Upper lobe of left lung (tissue), 6 donors: ENCODE results near the gene RPGRIP1L. TPM values are rescaled to one million over a fixed set of nuclear protein-coding genes. Genes with fewer than 3 reads are reported as not detected.

Experiments used
- ATAC-seq, 2 donors: fragments of 200-7000 bp; cut with Tn5 transposase; one replicate each; pipeline ENCODE4 v1.9.1; 2022; ENCODE audit warnings: mild to moderate bottlenecking in 2 of 2, moderate library complexity in 2 of 2; ENCODE audit not compliant: low FRiP score in 2 of 2
- DNase-seq, 2 donors: peaks; one replicate each; pipeline ENCODE4 v3.0.0-alpha.2; 2019 to 2020
- H3K27ac ChIP-seq, 4 donors: fragments of 200-600 bp; sonication (generic); one replicate each; pipeline ENCODE4 v1.5.1; 2016 to 2019
- H3K27me3 ChIP-seq, 4 donors: fragments of 200-600 bp; sonication (generic); one replicate each; pipeline ENCODE4 v1.5.1; 2017 to 2019
- H3K36me3 ChIP-seq, 4 donors: fragments of 200-600 bp; sonication (generic); one replicate each; pipeline ENCODE4 v1.5.1; 2016 to 2019
- H3K4me1 ChIP-seq, 4 donors: fragments of 200-600 bp; sonication (generic); one replicate each; pipeline ENCODE4 v1.5.1; 2018 to 2019
- H3K4me3 ChIP-seq, 4 donors: fragments of 200-600 bp; sonication (generic); one replicate each; pipeline ENCODE4 v1.5.1; 2017 to 2019; ENCODE audit warnings: mild to moderate bottlenecking in 2 of 4, moderate library complexity in 1 of 4
- H3K9me3 ChIP-seq, 4 donors: fragments of 200-600 bp; sonication (generic); one replicate each; pipeline ENCODE4 v1.5.1; 2018 to 2019
- CTCF ChIP-seq, 6 experiments: fragments of 450-650 bp in 4 of 6; fragments of 200-600 bp in 2 of 6; sonication (generic) in 2 of 6; IDR thresholded peaks; one replicate each; pipeline ENCODE4 v1.5.1; 2016 to 2019; ENCODE audit warnings: antibody characterized with exemption in 6 of 6
- EP300 ChIP-seq, 4 donors: sonication (generic); formaldehyde crosslinking; IDR thresholded peaks; one replicate each; pipeline ENCODE4 v1.5.1; 2017; ENCODE audit warnings: antibody characterized with exemption in 4 of 4, control low read depth in 2 of 4
- POLR2A ChIP-seq, 4 donors: fragments of 450-650 bp; IDR thresholded peaks; one replicate each; pipeline ENCODE4 v1.5.1; 2016 to 2017; ENCODE audit warnings: antibody characterized with exemption in 4 of 4, mild to moderate bottlenecking in 2 of 4
- POLR2AphosphoS5 ChIP-seq, 2 donors: sonication (generic); formaldehyde crosslinking; IDR thresholded peaks; one replicate each; pipeline ENCODE4 v1.5.1; 2017; ENCODE audit warnings: antibody characterized with exemption in 2 of 2
- WGBS, 2 donors: methylation state at CpG; one replicate each; pipeline ENCODE4 v1.1.5; 2017 to 2018; 5-methylcytosine and 5-hydroxymethylcytosine counted together
- total RNA-seq, 6 donors: library from RNA; depleted of rRNA in 4 of 6; stranded (reverse); fragments of >200 nt in 4 of 6; gene quantifications; one replicate each; pipeline versions ENCODE4 v1.1.0 to v1.2.1, GENCODE V29; 2016 to 2021
- donor health status: DM: no; HTN: no; CAD: no; lungs with moderate emphysema.
- donor health status: DM: no; HTN: yes; CAD: no; lungs with severe emphysema.

The RPGRIP1L gene
- total RNA-seq, 6 donors from 2014 or later, result 2.8 to 15.9 (median 4.0) TPM

GRCh38 chr16:53619235-53619634 is 84.4 kb downstream of the RPGRIP1L start:
- WGBS, 2 donors, result 92 to 93% methylated on average over 3 of the region's 3 CpGs
- no peak for DNase-seq

DNA sequence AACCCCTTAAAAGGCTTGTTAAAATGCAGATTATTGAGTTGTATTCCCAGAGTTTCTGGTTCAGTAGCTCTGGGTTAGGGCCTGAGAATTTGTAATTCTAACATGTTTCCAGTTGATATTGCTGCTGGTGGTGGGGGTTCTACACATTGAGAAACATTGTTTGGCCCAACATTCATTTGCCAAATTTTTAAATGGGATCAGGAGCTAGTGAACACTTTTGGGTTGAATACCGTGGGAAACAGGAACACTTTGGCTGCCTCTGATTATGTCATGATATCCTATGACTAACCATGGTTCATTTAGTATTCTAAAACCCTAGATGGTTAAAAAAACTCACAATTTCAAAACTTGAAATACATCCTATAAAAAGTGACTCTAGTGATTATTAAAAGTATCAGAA is 89.3 kb downstream of the RPGRIP1L start:
- WGBS, 2 donors, result 93 to 100% methylated on average over 1 of the region's 1 CpG
- no peak overlapping the region for H3K4me3 ChIP-seq
- H3K27ac ChIP-seq, result no peak overlapping the region
- DNase-seq (no peak), ATAC-seq (no peak)
- no peaks in the 10 kb centered on the region for H3K36me3 ChIP-seq
- no peaks in the 10 kb centered on the region for H3K9me3 ChIP-seq
- H3K4me1 ChIP-seq, result no peaks in the 10 kb centered on the region
- TF ChIP-seq EP300 (IDR thresholded peaks at IDR 0.05) (no peak), POLR2A (IDR thresholded peaks at IDR 0.05) (no peak), CTCF (IDR thresholded peaks at IDR 0.05) (no peak), POLR2AphosphoS5 (IDR thresholded peaks at IDR 0.05) (no peak)
- no peaks in the 10 kb centered on the region for H3K27me3 ChIP-seq

More at GRCh38 chr16:53619235-53619634, 84.4 kb downstream of the RPGRIP1L start:
- ATAC-seq, result no peak
- TF ChIP-seq POLR2AphosphoS5 (IDR thresholded peaks at IDR 0.05) (no peak), EP300 (IDR thresholded peaks at IDR 0.05) (no peak), CTCF (IDR thresholded peaks at IDR 0.05) (no peak), POLR2A (IDR thresholded peaks at IDR 0.05) (no peak)
- no peaks in the 10 kb centered on the region for H3K9me3 ChIP-seq
- H3K27ac ChIP-seq, result no peak overlapping the region
- no peaks in the 10 kb centered on the region for H3K36me3 ChIP-seq
- H3K4me1 ChIP-seq, result no peaks in the 10 kb centered on the region
- no peak overlapping the region for H3K4me3 ChIP-seq
- no peaks in the 10 kb centered on the region for H3K27me3 ChIP-seq

GRCh38 chr16:53612003-53612402 is 91.7 kb downstream of the RPGRIP1L start:
- ATAC-seq, result no peak
- no peak overlapping the region for H3K4me3 ChIP-seq
- TF ChIP-seq POLR2AphosphoS5 (IDR thresholded peaks at IDR 0.05) (no peak), POLR2A (IDR thresholded peaks at IDR 0.05) (no peak), EP300 (IDR thresholded peaks at IDR 0.05) (no peak), CTCF (IDR thresholded peaks at IDR 0.05) (no peak)
- DNase-seq, result no peak
- no peak overlapping the region for H3K27ac ChIP-seq
- H3K4me1 ChIP-seq, result no peaks in the 10 kb centered on the region
- 92% methylated on average over 3 of the region's 3 CpGs for WGBS, 2 donors
- H3K27me3 ChIP-seq, result no peaks in the 10 kb centered on the region
- no peaks in the 10 kb centered on the region for H3K36me3 ChIP-seq
- H3K9me3 ChIP-seq, result no peaks in the 10 kb centered on the region

GRCh38 chr16:53611179-53611696 is 92.4 kb downstream of the RPGRIP1L start:
- H3K27me3 ChIP-seq, result no peaks in the 10 kb centered on the region
- H3K36me3 ChIP-seq, result no peaks in the 10 kb centered on the region
- no peak overlapping the region for H3K27ac ChIP-seq
- WGBS, 2 donors, result 73 to 82% methylated on average over 6 of the region's 6 CpGs
- no peaks in the 10 kb centered on the region for H3K9me3 ChIP-seq
- no peak for ATAC-seq
- TF ChIP-seq CTCF (IDR thresholded peaks at IDR 0.05), result no peak
- TF ChIP-seq EP300 (IDR thresholded peaks at IDR 0.05), result no peak
- TF ChIP-seq POLR2AphosphoS5 (IDR thresholded peaks at IDR 0.05), result no peak
- no peak for TF ChIP-seq POLR2A (IDR thresholded peaks at IDR 0.05)
- H3K4me1 ChIP-seq, result no peaks in the 10 kb centered on the region
- no peak overlapping the region for H3K4me3 ChIP-seq
- no peak for DNase-seq

GRCh38 chr16:53609536-53609935 is 94.1 kb downstream of the RPGRIP1L start:
- ATAC-seq, result no peak

More at GRCh38 chr16:53609536-53609935, 94.1 kb downstream of the RPGRIP1L start:
- no peak overlapping the region for H3K27ac ChIP-seq
- H3K4me3 ChIP-seq, result no peak overlapping the region
- no peaks in the 10 kb centered on the region for H3K36me3 ChIP-seq
- H3K27me3 ChIP-seq, result no peaks in the 10 kb centered on the region
- 97 to 98% methylated on average over 4 of the region's 4 CpGs for whole genome bisulfite sequencing, 2 donors
- no peak for TF ChIP-seq CTCF (IDR thresholded peaks at IDR 0.05)
- TF ChIP-seq POLR2AphosphoS5 (IDR thresholded peaks at IDR 0.05), result no peak
- no peak for TF ChIP-seq POLR2A (IDR thresholded peaks at IDR 0.05)
- TF ChIP-seq EP300 (IDR thresholded peaks at IDR 0.05), result no peak
- H3K4me1 ChIP-seq, result no peaks in the 10 kb centered on the region
- DNase-seq, result no peak
- no peaks in the 10 kb centered on the region for H3K9me3 ChIP-seq
